Measurements from ENCODE around the gene STX5.
"Not testable (repeated sequence)": the region's sequence is repeated elsewhere in the genome, so short reads cannot be mapped to it uniquely, and the experiment has no call there.

The STX5 gene

DNA sequence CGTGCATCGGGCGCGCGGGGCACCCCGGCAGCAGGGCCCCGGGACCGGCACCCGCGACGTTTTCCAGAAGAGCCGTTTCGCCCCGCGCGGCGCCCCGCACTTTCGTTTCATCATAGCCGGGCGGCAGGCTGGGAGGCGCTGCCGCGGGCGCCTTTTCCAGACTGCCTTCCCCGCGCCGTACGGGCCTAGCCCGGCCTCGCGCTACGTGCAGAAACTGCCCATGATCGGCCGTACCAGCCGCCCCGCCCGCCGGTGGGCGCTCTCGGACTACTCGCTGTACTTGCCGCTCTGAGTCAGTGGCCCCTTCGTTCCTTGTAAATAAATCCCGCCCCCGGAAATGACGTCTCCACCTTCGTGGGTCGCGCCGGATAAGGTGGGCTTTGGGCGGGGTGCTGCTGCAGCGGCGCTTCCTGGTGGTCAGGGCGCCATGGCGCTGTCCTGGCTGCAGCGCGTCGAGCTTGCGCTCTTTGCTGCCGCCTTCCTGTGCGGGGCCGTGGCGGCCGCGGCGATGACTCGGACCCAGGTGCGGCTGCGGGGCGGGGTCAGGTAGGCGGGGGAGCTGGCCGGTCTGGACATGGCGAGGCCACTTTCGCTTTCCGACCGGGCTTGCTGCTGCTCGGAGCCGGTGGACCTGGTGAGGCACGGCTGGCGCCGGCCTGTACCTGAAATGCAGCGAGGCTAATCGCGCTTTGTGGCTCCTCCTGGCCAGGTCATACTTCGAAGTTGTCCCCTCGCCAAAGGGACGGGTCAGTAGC lies 44.7 kb downstream of the STX5 start, which contains the start of gene TMEM179B:
Gene TMEM179B (plus strand): TSS at position 398 of the 755 bp plus-strand sequence. CDS start 30 bp downstream, at position 428.
- DNase-seq (ENCODE audit: low spot score) (peak; percentile 96), FAIRE-seq (peak; percentile 68)

DNA sequence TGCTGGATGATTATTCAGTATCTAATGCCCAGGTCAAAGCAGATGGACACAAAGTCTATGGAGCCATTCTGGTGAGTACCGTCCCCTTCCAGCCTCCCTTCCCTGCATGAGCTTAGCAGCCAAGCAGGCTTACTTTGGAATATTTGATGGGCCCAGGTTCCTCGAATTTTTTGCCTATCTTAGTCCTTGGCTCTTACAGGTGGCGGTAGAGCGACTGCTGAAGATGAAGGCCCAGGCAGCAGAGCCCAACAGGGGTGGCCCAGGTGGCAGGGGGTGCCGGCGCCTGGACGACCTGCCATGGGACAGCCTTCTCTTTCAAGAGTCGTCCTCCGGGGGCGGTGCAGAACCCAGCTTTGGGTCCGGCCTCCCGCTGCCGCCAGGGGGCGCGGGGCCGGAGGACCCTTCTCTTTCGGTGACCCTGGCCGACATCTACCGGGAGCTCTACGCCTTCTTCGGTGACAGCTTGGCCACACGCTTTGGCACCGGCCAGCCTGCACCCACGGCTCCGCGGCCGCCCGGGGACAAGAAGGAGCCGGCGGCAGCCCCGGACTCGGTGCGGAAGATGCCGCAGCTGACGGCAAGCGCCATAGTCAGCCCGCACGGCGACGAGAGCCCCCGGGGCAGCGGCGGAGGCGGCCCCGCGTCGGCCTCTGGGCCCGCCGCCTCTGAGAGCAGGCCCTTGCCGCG lies 45.4 kb downstream of the STX5 start:
- peak; percentile 90 for DNase-seq (ENCODE audit: low spot score)
- FAIRE-seq = no peak

DNA sequence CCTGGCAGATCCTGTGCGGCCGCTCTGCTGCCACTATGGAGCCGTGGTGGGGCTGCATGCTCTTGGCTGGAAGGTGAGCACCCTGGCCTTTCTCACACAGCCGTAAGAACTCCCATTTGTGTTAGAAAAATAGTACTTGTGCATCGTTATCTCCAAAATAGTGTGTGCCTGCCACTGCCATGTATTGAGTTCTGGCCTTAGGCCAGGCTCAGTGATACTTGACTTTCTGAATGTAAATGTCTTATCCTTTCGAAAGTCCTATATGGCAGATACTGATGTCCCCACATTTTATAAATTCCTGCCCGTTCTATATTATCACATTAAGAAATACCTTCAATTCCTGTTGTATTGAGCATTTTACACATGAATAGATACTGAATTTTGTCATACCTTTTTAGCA lies 49.1 kb downstream of the STX5 start:
- FAIRE-seq (no peak), DNase-seq (ENCODE audit: low spot score) (no peak)

DNA sequence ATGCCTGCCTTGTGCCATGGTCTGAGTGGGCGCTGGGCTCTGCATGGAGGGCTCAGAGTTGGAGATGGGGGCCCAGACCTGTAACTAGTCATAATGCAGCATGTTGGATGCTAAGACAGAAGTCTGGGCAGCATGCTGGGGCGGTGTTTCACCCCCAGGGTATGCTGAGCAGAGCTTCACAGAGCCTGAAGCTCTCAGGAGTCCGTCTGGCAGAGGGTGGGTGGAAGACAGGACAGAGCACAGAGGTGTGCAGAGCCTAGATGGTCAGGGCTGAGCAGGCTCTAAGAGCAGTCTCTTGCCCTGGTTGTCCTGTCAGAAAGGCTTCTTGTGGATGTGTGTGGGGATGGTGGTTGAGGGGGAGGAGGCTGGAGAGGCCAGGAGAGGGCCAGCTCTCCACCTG lies 53.4 kb downstream of the STX5 start:
- no peak for DNase-seq (ENCODE audit: low spot score)
- FAIRE-seq = no peak

DNA sequence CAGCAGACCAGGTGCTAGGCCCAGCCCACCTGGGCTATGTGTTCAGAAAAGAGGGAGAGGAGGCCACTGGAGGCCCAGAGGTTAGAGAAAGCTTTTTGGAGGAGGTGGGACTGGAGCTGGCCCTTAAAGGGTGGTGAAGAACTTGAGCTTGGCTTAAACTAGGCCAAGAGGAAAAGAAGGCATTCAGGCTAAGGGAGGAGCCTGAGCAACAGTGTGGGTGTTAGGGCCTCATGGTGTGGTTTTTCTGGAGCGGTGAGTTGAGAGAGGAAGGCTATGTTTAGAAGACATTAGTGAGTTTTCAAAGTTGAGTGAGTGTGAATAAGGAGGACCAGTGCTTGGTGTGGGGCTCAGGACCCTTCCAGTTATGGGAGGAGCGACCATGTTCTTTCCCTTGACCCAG lies 54.5 kb downstream of the STX5 start:
- no peak for DNase-seq (ENCODE audit: low spot score)
- FAIRE-seq = no peak

DNA sequence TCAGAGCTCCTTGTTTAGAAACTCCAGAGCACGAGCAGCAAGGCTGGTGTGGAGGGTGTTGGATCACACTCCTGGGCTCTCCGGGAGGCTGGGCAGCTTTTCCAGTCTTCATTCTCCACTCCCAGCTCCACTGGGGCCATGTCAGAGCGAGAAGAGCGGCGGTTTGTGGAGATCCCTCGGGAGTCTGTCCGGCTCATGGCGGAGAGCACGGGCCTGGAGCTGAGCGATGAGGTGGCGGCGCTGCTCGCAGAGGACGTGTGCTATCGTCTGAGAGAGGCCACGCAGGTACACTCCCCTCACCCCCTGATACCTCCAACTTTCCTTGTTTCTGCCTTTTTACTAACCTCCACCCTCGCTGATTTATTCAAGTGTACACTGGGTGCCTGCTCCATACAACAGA lies 56.2 kb downstream of the STX5 start:
- FAIRE-seq = no peak
- no peak for DNase-seq (ENCODE audit: low spot score)

DNA sequence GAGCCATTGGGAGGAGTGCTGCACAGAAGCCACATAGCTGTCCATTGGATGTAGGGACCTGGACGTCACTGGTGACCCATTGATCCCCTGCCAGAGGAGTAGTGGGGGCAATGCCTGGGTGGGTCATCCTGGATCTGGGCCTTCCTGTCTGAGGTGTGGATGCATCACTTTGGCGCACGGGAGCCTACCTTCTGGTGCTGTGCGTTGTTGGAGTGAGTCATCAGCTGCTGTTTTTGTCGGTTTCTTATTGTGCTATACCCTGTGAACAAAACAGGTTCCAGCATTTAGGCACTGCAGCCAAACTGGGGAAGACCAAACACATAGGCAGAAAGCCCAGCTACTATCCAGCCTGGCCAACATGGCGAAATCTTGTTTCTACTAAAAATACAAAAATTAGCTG lies 57.4 kb downstream of the STX5 start:
- DNase-seq (ENCODE audit: low spot score) (no peak), FAIRE-seq (no peak)

DNA sequence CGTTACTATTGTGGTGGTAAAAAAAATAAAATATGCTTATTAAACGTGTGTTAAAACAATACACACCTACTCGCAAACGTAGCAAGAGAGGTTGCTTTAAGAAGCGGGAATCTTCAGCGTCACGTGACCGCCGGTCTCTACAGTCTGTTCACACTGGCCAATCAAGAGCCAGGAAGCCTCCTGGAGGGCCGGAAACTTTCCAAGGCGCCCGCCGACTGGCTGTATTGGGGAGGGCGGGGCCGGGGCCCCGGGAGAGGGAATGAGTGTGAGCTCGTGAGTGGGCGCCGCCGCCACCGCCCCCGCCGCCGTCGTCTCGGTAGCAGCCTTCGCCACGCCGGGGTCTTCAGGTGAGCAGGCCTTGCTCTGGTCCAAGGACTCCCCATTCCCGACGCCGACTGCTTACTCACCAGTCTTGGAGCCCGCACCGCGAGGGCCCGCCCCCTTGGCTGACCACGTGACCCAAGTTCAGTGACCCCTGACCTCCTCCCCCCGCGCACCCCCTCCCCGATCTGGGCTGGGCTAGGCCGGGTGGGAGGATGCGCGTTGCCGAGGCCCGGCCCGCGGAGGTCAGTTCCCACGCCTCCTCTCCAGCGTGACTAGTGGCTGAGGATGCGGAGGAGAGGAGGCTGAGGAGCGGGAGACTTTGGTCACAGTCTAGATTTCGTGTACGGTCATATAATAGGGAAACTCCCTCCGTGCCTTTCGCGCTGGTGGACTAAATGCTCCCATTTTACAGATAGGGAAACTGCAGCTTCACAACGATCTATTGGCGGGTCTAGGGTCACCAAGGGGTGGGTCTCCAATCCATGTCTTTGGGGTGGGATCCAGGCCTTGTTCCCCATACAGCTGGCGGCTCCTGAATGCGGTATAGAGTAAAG lies 60.5 kb downstream of the STX5 start, which contains the start of gene TAF6L:
Gene TAF6L (plus strand): TSS at position 253 of the 878 bp plus-strand sequence. CDS start 4,388 bp downstream, outside the sequence.
- FAIRE-seq (peak; percentile 58), DNase-seq (ENCODE audit: low spot score) (peak; percentile 97)

DNA sequence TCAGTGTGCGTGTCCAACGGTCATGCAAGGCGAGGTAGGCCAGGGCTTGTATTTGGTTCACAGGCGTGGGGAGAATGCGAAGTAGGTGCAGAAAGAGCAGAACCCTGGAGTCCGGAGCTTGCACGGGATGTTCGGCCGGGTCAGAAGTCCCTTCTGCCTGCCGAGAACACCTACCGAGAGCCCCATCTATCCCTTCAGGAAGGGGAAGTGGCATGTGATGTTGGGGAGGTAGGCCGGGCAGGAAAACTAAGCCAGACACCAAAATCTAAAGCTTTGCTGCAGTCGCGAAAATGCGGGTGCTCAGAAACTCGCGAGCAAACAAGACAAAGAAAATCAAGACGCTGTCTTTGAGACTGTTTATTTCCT lies 61.1 kb downstream of the STX5 start:
- DNase-seq (ENCODE audit: low spot score) = peak; percentile 33
- FAIRE-seq = no peak

DNA sequence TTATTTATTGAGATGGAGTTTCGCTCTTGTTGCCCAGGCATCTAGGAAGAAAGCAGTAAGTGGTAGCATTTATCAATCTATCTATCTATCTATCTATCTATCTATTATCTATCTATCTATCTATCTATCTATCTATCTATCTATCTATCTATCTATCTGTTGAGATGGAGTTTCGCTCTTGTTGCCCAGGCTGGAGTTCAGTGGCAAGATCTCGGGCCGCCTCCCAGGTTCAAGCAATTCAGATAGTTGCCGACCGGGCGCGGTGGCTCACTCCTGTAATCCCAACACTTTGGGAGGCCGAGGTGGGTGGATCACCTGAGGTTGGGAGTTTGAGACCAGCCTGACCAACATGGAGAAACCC lies 71.0 kb downstream of the STX5 start:
- DNase-seq (ENCODE audit: low spot score); FAIRE-seq: not testable (repeated sequence)

DNA sequence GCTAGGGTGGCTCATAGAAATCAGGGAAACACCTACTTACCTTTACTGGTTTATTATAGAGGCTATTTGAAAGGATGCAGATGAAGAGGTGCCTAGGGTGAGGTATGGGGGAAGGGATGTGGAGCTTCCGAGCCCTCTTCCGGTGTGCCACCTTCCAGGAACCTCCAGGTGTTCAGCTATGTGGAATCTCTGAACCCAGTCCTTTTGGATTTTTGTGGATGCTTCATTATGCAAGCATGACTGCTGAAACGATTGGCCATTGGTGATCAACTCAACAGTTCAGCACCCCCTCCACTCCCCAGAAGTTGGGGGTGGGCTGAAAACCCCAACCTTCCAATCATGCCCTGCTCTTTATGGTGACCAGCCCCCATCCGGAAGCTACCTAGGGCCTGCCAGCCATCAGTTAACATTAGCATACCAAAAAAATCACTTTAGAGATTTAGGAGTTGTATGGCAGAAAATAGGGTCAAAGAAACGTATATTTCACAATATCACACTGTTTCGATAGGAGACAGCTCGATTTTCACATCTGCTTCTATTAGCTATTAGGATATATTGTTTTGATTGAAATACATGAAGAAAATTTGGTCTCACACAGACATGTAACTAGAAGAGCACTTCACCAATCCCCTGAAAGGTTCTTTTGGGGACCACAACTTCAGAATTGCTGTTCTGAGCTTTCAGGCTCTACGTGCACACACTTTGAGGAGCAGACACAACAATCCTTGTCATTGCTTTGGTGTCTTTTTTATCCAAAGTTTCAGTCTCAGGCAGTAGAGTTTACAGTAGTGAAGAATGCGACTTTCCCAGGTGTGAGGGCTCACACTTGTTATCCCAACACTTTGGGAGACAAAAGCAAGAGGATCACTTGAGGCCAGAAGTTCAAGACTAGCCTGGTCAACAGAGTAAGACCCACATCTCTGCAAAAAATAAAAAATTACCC lies 73.7 kb downstream of the STX5 start:
- FAIRE-seq (no peak), DNase-seq (ENCODE audit: low spot score) (no peak)
